Daoy (cell line): Measurements from ENCODE around the gene SERAC1. TPM values are rescaled to one million over a fixed set of nuclear protein-coding genes. Genes with fewer than 3 reads are reported as not detected.

ENCODE experiments used
- DNase-seq: peaks from one replicate; pipeline ENCODE4 v3.0.0-alpha.2; 2015; ENCODE audit warnings: low read depth
- total RNA-seq: library from RNA; depleted of rRNA; stranded (reverse); fragments of >200 nt; shearing (Covaris generic); gene quantifications from 2 replicates; pipeline ENCODE4 v1.2.3, GENCODE V29; 2014

SERAC1 gene
- total RNA-seq, 1 experiment from 2014 or later, result 3.9 TPM

GRCh38 chr6:158078320-158078719, 89.7 kb downstream of the SERAC1 start:
- DNase-seq, result no peak

DNA sequence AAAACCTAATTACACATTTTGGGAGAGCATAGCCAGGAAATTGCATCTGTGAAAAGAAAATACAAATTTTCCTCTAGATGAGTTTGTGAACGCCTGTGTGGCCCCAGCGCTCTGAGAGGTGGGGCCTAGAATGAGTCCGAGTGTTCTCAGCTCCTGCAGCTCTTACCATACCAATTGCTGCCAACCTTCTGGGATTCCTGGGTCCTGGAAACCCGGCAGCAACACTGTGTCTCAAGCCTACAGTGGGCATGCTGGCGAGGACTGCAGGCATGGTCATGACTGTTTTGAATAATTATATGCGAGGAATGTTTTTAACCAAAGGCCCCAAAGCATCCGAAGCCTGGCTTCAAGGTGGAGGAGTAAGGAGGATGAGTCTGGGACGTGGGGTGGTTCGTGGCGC, 90.4 kb downstream of the SERAC1 start:
- DNase-seq, result no peak

DNA sequence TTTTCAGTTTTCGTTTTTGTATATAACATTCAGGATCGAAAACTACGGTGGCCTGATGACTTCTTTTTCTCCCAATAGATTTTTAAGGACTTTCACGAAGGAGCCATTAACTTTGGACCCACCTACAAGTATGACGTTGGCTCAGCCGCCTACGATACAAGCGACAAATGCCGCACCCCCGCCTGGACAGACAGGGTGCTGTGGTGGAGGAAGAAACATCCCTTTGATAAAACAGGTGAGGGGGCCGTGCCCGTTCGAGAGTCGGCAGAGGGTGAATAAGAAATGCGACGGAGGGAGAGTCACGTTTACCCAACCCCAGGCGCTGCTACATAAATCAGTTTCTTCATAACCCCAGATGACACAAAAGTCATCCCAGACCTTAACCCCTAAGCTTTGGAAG, 91.5 kb downstream of the SERAC1 start:
- DNase-seq, result no peak

DNA sequence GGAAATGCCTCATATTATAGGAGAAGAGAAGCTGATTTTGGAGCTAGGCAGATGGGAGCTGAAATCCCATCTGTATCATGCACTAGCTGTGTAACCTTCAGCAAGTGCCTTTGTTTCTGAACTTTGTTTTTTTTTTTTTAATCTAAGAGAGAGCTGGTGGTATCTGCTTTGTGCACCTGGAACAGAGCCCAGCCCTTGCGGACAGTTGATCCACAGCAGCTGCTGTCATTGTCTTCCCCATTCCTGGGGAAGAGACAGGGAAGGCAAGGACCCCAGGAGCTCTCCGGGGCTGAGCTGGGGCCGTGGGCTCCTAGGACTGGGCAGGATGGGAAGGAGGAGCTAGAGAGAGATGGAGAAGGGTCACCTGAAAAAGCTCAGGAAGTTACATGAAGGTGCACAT, 94.3 kb downstream of the SERAC1 start:
- DNase-seq, result no peak

- DNase-seq, result peak; percentile 90
These were observed 95.9 kb downstream of the SERAC1 start for GRCh38 chr6:158072083-158072721.

- peak; percentile 7 for DNase-seq
These were observed 96.7 kb downstream of the SERAC1 start for GRCh38 chr6:158071121-158072082.

- DNase-seq, result no peak
These were observed 97.5 kb downstream of the SERAC1 start for GRCh38 chr6:158070513-158070912.

- DNase-seq, result peak; percentile 91
These were observed 98.3 kb downstream of the SERAC1 start for GRCh38 chr6:158069800-158070195.

- peak; percentile 99 for DNase-seq
These were observed 98.9 kb downstream of the SERAC1 start for GRCh38 chr6:158068893-158069799.

- peak; percentile 48 for DNase-seq
These were observed 99.7 kb downstream of the SERAC1 start for GRCh38 chr6:158068156-158068892.

DNA sequence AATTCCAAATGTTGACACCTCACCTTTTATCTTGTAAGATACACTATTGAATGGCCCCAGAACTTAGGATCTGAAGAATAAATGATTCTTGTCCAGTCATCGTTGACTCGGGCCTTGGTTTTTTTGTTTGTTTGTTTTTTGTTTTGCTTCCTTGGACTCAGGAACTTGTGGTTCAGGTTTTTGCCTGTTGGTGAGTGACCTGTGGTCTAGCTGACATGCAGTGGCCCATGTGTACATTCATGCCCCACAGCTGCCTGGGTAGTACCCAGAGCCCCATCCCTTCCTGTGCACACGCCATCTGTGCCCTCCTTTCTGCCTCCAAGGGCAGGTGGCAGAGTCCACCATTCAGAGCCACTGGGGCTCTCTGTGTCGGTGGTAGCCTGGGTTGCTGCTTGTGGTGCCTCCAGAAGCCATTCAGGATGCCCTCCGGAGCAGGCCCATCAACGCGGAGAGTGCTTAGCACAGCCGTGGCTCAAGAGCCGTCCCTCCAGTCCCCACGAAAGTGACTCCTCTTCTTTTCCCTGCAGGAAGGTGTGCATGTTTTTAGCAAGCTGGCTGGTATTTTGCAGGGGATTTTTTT, 100.5 kb downstream of the SERAC1 start:
- DNase-seq, result peak; percentile 31

DNA sequence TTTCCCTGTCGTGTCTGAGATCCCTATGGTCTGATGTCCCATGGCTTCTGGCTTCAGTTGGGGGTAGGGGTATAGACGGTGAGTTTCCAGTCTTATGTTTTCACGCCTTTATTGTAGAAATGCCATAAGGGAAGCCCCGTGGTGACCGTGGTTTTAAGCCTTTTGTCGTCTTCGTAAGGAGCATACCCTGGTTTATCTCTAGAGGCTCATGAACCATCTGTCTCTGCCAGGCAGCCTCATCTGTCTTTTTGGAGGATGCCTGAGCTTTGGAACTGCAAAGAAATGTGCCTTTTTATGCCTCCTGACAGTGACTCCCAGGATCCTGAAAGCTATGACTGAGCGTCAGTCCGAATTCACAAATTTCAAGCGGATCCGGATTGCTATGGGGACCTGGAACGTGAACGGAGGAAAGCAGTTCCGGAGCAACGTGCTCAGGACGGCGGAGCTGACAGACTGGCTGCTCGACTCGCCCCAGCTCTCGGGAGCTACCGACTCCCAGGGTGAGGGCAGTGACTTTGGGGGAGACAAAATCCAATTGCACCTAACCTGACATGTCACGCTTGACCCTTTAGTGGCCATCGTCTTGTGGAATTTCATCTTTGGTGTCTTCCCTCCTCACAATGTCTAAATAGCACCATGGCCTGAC, 101.8 kb downstream of the SERAC1 start:
- DNase-seq, result peak; percentile 4

DNA sequence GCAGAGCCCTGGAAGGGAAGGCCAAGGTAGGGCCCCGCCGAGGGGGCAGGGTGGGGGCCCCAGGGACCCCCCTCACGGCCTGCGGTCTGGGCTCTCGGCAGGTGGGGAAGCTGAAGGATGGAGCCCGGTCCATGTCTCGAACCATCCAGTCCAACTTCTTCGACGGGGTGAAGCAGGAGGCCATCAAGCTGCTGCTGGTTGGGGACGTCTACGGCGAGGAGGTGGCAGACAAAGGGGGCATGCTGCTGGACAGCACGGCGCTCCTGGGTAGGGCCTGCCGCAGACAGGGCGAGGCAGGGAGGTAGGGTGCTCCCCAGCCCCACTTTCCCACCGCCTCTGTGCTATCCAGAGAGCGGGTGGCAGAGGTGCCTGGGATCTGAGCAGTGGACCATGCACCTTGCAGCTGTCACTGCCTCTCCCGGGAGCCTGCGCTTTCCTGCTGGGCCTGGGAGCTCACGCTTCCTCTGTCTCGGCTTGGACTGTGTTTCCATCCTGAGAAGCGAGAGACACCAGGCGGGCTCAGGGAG, 103.3 kb downstream of the SERAC1 start:
- DNase-seq, result peak; percentile 7

- peak; percentile 3 for DNase-seq
These were observed 104.3 kb downstream of the SERAC1 start for GRCh38 chr6:158063736-158064135.

DNA sequence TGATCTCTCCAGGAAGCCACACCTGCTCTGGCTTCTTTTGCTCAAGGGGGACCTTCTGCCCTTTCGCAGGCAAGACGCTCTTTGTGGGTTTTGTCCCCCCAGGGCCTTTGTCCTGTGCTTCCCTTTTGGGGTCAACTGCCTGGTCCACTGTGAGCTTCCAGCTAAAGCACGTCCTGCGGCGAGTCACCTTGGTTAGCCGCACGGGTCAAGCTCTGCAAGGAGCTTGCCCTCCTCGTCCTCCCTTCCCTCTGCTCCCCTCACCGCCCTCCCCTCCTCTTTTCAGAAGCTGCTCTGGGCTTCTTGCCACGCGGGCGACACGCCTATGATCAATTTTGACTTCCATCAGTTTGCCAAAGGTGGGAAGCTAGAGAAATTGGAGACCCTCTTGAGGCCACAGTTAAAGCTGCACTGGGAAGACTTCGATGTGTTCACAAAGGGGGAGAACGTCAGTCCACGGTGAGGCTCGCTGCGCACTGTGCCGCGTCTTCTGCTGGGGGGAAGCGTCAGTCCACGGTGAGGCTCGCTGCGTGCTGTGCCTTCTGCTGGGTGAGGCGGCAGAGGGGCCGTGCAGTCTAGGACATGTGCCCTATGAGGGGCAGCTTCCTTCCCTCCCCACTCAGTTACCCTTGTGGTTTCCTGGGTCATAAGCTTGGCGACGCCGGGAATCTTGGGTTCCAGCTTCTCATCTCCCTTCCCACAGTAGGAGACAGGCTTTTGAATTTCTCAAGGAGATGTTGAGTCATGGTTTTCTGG, 106.2 kb downstream of the SERAC1 start:
- DNase-seq, result peak; percentile 18

DNA sequence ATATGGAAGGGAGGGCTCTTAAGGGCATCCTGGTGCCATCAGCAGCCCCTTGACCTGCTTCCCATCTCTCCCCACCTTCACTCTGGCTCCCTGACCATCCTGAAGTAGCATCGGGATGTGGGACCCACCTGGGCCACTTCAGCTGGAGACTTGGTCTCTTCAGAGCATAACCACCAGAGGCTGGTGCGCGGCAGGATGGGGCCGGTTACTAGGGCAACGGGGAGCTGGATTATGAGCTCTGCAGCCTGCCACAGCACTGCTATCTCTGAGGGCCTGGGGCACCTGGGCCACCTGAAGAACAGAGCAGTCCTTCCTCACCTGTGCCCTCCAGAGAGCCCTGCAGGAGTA, 106.7 kb downstream of the SERAC1 start:
- peak; percentile 20 for DNase-seq

- peak; percentile 96 for DNase-seq
These were observed 107.4 kb downstream of the SERAC1 start for GRCh38 chr6:158060455-158061360.
